GM18907 (cell line): ENCODE measurements around the gene BTBD9.
A peak's percentile ranks its signal among the peaks of the same experiment; 100 is the strongest.
"Not testable (repeated sequence)": the region's sequence is repeated elsewhere in the genome, so short reads cannot be mapped to it uniquely, and the experiment has no call there.

ENCODE experiments used
- ATAC-seq: cut with Tn5 transposase; IDR thresholded peaks from one replicate; pipeline ENCODE4 v1.9.1; 2021; ENCODE audit warnings: mild to moderate bottlenecking, moderate library complexity; ENCODE audit not compliant: unreplicated experiment

The BTBD9 gene

DNA sequence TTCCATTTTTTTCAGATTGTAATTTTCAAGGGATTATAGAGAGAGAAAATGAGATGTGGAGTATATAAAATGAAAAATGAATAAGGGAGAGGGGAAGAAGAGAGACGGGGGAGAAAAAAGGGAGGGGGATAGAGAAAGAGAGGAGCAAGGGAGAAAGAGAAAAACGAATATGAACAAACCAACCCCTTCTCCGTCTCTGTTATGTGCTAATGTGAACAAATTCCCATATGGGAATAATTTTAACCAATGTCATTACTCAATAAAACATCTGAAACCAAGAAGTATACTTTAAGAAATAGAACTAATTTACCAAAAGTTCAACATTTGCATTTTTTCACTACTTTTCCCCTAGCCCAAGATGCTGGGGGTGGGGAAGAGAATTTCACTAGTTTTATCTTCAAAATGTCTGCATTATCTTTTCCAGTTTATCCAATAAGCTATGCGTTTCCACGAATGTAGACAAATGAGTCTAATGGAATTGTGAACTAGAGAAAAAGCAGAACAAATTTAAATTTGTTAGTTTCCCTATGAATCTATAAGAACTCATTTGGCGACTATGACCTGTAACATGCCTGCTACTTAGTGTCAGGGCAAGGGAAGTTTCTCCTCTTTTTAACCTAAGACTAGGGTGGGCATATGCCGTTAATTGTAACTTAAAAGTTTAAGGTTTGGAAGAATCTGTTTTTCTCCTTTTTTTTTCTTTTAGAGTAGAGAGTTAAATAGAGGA lies 286.3 kb downstream of the BTBD9 start:
- no peak for ATAC-seq

DNA sequence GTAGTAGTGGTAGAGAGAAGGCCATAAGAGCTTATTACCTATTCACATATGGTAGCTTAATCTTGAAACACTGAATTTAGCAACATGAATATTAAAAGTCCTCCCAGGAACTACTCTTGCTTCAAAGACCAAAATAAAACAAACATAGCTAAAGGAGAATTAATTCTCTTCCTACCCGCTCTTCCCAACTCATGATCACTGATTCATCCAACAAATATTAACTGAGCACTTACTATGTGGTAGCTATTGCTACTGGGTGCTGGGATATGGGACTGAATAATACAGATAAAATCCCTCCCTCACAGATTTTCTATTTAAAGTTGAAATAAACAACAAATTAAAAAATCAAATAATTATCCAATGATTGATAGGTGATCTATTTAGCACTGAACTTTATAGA lies 287.1 kb downstream of the BTBD9 start:
- no peak for ATAC-seq

DNA sequence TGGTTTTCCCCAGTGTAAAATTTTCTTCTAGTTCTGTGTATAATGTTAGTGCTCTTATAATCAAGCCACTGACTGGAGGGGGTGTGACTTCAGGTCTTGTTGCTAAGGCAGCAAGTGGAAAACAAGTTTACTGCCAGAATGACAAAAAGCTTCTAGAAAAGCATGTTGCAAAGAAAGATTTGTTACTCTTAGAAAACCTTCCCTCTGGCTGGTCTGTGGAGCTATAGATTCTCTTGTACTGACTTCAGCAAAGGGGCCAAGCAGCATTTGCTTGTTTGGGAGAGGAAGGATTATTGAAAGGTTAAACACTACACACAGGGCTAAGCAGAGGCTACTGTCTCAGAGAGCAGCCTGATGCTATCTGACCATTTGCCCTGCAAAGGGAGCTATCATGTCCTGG lies 288.8 kb downstream of the BTBD9 start:
- no peak for ATAC-seq

DNA sequence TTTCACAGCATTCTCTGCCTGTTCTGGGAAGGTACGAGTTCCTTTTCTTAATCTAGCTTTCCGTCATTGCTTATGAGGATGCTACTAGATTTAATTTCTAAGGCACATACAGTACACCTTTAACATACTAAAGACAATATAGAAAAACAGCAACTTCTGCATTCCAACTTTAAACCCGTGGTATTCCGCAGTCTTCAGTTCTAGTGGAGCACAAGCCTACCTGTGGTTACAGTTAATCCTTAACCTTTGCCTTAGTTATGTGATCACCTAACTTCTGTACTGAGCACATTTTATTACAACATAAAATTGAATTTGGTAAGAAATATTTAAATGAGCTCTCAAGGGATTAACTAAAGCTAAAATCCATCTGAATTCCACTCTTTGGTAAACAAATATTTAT lies 289.5 kb downstream of the BTBD9 start:
- ATAC-seq, result no peak

DNA sequence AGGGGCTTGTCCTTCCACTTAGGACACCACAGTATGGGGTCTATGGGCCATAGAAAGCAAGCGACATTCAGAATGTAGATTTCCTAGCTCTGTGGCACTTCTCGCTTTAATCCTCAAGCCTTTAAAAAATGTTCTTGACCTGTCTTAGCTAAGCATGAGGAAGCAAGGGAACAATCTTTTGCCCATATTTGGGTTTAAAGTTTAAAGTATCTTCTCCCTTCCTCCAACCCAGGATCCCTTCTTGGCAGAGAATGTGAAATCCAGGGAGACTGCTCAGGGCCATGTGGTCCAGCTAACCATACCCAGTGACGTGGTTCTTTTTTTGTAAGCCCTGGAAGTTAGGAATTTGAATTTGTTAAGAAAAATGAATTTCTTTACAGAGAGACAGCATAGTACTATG lies 289.9 kb downstream of the BTBD9 start:
- ATAC-seq, result no peak

DNA sequence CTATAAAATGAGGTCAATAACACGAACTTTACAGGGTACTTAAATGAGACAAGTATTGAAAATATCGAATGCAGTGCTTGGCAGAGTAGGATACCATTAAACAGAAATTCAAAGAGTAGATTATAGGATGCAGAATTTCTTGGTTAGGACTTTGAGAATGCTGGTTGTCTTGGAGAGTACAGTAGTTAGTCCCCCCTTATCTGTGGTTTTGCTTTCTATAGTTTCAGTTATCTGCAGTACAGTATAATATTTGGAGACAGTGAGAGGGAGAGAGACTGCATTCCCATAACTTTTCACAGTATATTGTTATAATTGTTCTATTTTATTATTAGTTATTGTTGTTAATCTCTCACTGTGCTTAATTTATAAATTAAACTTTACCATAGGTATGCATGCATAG lies 290.5 kb downstream of the BTBD9 start:
- ATAC-seq, result no peak

DNA sequence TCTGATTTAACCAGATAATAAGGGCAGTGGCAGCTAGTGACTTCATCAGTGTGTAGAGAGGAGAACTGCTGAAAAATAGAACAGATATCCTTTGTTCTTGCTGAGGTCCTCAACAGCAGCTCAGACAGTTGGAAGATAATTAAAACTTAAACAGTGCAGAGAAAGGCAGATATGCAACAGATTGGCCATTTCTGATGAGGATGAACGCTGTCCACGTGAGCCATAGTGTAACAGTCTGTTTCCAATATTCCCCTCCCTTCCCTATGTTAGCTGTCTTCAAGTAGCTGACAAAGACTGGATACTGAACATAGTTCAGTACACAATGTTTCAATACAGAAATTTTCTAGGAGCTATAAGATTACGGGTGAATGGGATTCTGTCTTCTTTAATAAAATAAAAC lies 291.4 kb downstream of the BTBD9 start:
- ATAC-seq, result no peak

DNA sequence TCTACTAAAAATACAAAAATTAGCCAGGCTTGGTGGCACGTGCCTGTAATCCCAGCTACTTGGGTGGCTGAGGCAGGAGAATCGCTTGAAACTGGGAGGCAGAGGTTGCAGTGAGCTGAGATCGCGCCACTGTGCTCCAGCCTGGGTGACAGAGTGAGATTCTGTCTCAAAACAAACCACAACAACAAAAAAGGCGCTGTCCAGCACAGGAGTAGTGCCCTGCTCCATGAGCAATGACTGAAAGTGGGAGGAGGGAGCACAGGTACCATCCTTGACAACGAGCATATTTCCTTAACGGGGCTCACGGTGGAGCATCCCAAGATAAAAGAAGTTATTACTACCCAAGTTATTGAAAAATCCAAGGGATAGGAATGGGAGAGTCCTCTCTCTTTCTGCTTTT lies 291.9 kb downstream of the BTBD9 start:
- ATAC-seq, result not testable (repeated sequence)

DNA sequence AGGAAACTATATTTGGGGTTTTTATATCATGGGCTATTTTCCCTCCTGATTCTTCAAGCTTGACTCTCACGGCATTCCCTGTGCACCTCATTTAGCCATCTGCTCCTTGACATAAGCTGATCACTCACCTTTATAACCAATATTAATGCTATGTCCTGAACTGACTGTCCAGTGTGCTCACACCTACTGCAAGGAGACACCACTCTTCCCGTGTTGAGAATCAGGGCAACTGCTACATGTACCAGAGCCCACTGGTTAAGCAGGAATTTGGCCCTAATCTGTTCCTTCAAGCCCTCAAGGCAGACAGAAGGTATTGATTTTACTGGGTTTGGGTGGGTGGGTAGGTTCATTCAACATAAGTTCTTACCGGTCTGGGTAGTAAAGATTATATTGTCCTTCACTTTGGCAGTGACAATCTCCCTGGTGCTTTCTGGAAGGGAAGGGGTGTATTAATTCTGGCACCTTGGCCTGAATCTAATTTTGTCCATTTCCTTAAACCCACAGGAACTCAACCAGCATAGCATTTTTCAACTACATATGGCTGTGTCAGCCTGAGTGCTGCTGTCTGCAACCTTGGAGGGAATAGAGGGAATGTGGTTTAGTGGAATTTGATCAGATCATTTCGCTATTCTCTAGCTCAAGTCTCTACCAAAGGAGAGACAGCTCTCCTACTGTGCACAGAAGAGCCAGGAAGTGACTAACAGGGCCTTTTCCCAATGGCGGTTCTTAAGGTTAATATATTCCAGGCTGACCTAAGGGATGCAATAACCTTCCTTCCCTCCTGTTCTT lies 293.2 kb downstream of the BTBD9 start:
- no peak for ATAC-seq

DNA sequence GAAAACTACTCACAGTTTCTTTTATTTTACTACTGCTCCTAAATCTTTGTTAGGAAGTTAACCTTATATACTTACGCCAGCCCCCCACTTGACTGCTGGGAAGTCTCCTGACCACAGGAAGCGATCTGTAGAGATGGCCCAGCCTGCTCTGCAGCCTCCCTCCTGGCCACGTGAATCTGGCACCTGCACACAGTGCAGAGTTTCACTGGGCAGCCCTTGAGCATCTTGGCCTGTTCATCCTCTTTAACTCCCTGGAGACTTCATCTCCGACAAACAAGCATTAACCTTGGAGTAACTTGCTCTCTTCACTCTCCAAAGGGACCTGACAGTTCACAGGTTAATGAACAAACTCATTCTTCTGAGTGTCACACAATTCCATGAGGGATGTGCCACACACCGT lies 294.1 kb downstream of the BTBD9 start:
- ATAC-seq, result no peak

DNA sequence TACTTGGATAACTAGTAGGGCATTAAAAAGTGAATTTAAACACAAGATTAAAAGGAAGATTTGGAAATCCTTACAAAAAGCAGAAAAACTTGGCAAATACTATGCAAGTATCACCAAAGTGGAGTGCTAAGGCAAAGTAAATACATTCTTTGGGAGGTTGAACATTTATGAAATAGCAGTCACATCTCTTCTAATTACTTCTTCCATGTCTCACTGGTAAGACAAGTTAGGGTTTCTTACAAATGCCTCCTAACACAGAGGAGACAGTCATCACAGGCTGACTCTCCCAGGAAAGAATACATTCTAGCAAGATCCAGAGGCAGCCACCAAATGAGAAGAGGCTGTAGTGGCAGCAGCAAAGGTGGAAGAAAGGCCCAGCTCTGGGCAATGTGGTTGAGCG lies 298.2 kb downstream of the BTBD9 start:
- ATAC-seq, result no peak

DNA sequence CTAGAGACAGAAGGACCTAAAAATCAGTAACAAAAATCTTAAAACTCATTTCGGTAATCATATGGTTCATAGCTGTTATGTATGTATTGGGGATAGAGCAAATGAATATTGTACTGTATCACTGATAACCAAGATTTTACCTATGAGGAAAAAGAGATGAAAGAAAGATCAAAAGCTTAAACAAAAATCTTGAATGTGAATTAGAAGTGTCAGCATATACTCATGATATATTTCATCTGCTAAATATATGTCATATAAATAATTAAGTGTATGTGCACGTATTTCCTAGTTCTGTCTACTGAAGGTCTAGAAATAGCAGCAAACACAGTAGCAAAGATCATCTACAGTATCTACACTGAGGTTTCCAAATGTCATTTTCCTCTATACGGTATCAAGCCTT lies 299.8 kb downstream of the BTBD9 start:
- ATAC-seq, result no peak

DNA sequence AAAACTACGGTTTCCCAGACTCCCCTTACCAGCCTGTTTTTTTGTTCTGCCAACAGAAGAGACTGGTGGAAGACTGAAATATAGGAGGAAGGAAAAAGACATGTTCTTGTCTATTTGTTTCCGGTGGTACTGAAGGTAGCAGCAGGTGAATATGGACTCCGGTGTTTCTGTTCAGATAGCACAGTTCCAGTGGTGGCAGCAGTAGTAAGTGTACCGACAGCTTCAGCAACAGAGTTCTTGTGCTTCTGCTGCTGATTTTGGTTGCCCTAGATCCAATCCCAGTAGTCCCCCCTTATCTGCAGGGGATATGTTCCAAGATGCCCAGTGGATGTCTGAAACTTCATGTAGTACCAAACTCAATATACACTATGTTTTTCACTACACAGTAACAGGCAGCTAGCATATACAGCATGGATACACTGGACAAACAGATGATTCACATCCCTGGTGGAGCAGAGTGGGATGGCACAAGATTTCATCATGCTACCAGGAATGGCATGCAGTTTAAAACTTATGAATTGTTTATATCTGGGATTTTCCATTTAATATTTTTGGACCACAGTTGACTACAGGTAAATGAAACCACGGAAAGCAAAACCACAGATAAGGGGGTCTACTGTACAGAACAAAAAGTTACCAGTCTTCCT lies 301.8 kb downstream of the BTBD9 start:
- ATAC-seq, result no peak

DNA sequence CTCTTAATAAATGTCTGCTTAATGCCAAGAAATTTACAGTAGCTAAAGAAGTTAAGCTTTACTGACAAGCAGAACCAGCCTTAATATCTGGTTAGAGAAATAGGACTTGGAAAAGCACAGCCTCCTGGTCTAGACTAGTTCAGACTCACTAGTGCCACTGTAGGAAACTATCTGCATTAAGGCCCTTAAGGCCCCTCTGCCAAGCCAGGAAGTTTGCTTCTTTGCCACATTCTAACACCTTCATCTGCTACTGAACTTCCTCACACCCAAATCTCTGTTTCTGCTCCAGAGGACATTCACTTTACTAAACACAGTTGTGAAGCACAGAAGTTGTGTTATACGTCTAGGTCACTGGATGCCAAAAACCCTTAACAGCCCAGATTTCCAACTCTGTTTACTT lies 302.8 kb downstream of the BTBD9 start:
- ATAC-seq, result no peak

DNA sequence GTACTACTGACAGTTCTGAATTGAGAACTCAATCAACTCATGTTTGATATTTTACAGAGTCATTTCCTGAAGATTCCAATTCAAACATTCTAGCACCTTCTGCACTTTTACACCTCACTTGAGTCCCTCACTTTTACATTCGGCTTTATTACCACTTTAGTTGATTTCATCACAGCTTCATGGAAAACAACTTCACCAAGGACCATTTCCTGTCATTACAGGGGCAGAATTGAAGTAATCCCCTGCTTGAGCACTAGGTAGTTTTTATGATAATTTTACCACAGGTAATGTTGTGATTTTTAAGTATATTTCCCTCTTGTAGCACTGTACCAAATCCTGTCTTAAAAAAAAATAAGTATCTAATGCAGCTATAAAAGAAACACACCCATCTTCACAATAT lies 312.9 kb downstream of the BTBD9 start:
- no peak for ATAC-seq

DNA sequence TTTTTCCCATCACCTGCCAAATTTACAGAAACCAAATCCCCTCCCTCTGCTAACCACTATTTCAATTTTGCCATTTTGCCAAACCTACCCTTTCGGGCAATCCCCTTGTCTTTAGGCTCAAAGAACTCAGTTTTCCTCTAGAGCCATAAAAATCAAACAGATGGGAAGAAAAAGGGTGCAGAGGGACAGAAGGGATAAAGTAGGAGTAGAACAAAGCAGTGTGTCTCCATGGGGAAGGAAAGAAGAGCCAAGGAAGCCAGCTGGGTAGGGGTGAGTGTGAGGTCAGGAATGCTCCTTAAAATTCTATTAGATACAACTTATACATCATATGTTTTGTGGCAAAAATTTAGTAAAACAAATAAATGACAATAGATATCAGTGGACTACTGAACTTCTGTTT lies 316.5 kb downstream of the BTBD9 start:
- ATAC-seq, result no peak

DNA sequence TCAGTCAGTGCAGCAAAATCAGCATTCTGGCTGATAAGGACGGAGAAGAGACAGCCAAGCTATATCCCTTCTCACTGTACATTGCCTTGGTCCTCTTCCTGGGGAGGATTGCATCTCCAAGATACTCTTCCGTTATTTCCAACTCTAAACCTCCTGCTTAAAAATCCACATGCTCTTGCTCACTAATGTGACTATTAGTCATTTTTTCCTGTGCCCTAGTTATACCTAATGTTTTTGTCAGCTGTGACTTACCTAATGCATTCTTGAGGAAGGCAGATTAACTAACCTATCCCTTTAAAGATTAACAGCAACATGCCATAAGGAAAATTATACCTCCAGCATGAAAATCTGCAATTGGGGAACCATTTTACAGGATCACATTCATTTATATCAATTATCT lies 317.6 kb downstream of the BTBD9 start:
- ATAC-seq, result no peak

DNA sequence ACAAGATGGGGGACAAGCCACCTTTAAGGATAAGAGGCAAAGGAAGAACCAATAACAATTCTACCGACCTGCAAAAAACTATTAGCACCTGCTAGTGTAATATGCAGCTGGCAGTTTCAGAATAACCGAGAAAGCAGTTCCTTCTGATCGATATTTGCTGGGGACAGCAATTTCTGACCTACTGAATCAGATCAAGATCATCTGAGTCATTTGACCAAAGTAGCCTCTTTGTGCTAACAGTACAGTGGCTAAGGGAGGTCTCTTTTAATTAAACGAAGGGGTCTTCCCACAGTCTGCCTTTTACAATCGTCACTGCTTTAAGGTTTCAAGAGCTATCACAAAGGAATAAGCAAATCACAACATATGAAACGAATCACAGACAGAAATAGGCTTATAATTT lies 318.9 kb downstream of the BTBD9 start:
- peak; percentile 67 for ATAC-seq

DNA sequence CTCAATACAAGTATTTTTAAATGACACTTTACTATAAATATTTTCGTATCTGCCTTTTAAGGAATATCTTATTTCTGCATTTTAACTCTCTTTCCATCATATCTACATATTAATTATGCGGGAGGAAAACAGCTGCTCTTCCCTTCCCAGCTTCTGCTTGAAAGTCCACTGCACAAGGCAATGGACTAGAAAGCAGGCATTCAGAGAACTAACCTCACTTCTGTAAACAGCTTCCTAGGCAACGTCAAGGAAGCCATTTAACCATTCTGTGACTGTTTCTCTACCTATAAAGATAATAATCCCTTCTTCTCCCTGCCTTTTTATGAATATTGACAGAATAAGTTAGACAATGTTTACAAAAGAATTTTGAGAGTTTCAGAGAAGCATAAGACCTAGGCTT lies 319.4 kb downstream of the BTBD9 start:
- no peak for ATAC-seq

DNA sequence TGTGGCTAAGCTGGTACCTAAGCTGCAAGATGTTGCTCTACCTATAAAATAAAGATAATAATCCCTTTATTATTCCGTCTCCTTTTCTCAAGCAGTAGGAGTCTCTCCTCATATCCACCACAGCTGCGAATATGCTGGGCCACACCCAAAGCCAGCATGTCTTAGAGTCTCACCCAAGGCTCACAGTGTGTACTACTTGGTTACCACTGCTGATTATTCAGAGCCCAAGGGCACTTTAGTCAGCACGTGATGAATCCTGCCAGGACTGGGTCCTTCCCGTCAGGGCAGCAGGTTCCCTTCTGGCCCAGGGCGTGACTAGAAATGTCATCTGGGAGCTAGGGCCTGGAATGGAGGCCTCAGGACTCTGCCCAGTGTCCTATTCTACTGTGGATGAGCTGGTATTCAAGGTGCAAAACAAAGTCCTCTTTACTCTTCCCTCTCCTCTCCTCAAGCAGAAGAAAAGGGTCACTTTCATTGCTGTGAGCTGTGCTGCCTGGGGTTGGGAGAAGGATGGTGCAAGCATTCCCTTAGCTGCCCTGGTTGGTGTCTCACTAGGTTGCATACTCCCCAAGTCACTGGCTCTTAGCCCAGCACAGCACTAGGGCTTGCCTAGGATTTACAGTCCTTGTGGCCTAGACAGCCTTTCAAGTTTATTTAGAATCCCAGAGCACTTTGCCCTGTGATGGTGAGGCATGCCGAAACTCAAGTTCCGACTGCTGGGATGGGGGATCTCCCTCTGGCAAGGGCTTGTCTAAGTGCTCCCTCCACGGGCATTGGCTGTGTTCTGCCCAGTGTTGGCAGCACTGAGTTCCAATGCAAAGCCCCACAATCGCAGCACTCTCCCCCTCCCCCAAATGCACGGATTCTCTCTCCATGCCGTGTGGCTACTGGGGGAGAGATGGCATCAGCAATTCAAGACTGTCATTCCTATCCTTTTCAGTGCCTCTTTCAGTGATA lies 320.2 kb downstream of the BTBD9 start:
- no peak for ATAC-seq
